ENCODE measurements around the gene ATP8A2.

The ATP8A2 gene

GRCh38 chr13:25688536-25688935 is 316.8 kb downstream of the ATP8A2 start:
- no peak for FAIRE-seq

GRCh38 chr13:25689539-25689938 is 317.8 kb downstream of the ATP8A2 start:
- no peak for FAIRE-seq

- no peak for FAIRE-seq
These were observed 318.8 kb downstream of the ATP8A2 start for GRCh38 chr13:25690582-25690981.

GRCh38 chr13:25691654-25692053 is 319.9 kb downstream of the ATP8A2 start:
- no peak for FAIRE-seq

- no peak for FAIRE-seq
These were observed 320.3 kb downstream of the ATP8A2 start for GRCh38 chr13:25692099-25692498.

- no peak for FAIRE-seq
These were observed 327.3 kb downstream of the ATP8A2 start for GRCh38 chr13:25699056-25699455.

GRCh38 chr13:25699600-25699999 is 327.8 kb downstream of the ATP8A2 start:
- no peak for FAIRE-seq

GRCh38 chr13:25701304-25701703 is 329.5 kb downstream of the ATP8A2 start:
- FAIRE-seq: no peak

GRCh38 chr13:25702386-25702785 is 330.6 kb downstream of the ATP8A2 start:
- no peak for FAIRE-seq

GRCh38 chr13:25707726-25708125 is 336.0 kb downstream of the ATP8A2 start:
- no peak for FAIRE-seq

GRCh38 chr13:25708268-25708667 is 336.5 kb downstream of the ATP8A2 start:
- no peak for FAIRE-seq

- no peak for FAIRE-seq
These were observed 337.3 kb downstream of the ATP8A2 start for GRCh38 chr13:25709088-25709487.

GRCh38 chr13:25715760-25716159 is 344.0 kb downstream of the ATP8A2 start:
- no peak for FAIRE-seq

- no peak for FAIRE-seq
These were observed 346.0 kb downstream of the ATP8A2 start for GRCh38 chr13:25717666-25718197.

GRCh38 chr13:25719666-25720065 is 347.9 kb downstream of the ATP8A2 start:
- FAIRE-seq: no peak

- FAIRE-seq: no peak
These were observed 351.1 kb downstream of the ATP8A2 start for GRCh38 chr13:25722893-25723292.

- no peak for FAIRE-seq
These were observed 353.3 kb downstream of the ATP8A2 start for GRCh38 chr13:25725104-25725503.

GRCh38 chr13:25727250-25727649 is 355.5 kb downstream of the ATP8A2 start:
- peak; percentile 38 for FAIRE-seq

GRCh38 chr13:25727810-25728209 is 356.0 kb downstream of the ATP8A2 start:
- no peak for FAIRE-seq

- no peak for FAIRE-seq
These were observed 357.4 kb downstream of the ATP8A2 start for GRCh38 chr13:25729201-25729600.

- no peak for FAIRE-seq
These were observed 359.3 kb downstream of the ATP8A2 start for GRCh38 chr13:25731037-25731436.

GRCh38 chr13:25731536-25731935 is 359.8 kb downstream of the ATP8A2 start:
- no peak for FAIRE-seq

- no peak for FAIRE-seq
These were observed 360.5 kb downstream of the ATP8A2 start for GRCh38 chr13:25732111-25732865.

GRCh38 chr13:25733001-25733491 is 361.3 kb downstream of the ATP8A2 start:
- FAIRE-seq: no peak

All from islet of Langerhans (tissue), 1 donor.